Liver (tissue), 9 donors: Measurements from ENCODE around the gene CHEK2. TPM values are rescaled to one million over a fixed set of nuclear protein-coding genes. Genes with fewer than 3 reads are reported as not detected.
A peak's percentile ranks its signal among the peaks of the same experiment; 100 is the strongest.

Source experiments
- DNase-seq: peaks from one replicate; pipeline ENCODE4 v3.0.0-alpha.2; 2017; ENCODE audit warnings: low spot score
- H3K27ac ChIP-seq, 2 donors: one replicate each; pipeline ENCODE4 v1.7.0; 2013; ENCODE audit warnings: inconsistent platforms in 2 of 2, low read length in 2 of 2, control low read depth in 1 of 2, low read depth in 1 of 2, mild to moderate bottlenecking in 1 of 2
- H3K27me3 ChIP-seq, 4 donors: one replicate each; pipeline versions ENCODE4 v1.6.1 to v1.7.0; 2013; ENCODE audit warnings: low read length in 3 of 4, inconsistent platforms in 1 of 4, mild to moderate bottlenecking in 1 of 4, moderate library complexity in 1 of 4; ENCODE audit not compliant: control insufficient read depth in 4 of 4, insufficient read depth in 4 of 4
- H3K36me3 ChIP-seq, 4 donors: one replicate each; pipeline versions ENCODE4 v1.6.1 to v1.7.0; 2013; ENCODE audit warnings: low read length in 3 of 4, mild to moderate bottlenecking in 3 of 4, low read depth in 1 of 4, moderate library complexity in 1 of 4; ENCODE audit not compliant: control insufficient read depth in 4 of 4, insufficient read depth in 3 of 4
- H3K4me1 ChIP-seq, 4 donors: one replicate each; pipeline versions ENCODE4 v1.6.1 to v1.7.0; 2013; ENCODE audit warnings: low read length in 3 of 4, mild to moderate bottlenecking in 3 of 4, moderate library complexity in 1 of 4; ENCODE audit not compliant: control insufficient read depth in 4 of 4, insufficient read depth in 4 of 4
- H3K4me3 ChIP-seq, 3 donors: one replicate each; pipeline versions ENCODE4 v1.6.1 to v1.7.0; 2013; ENCODE audit warnings: low read length in 3 of 3, control low read depth in 1 of 3, low read depth in 1 of 3, mild to moderate bottlenecking in 1 of 3
- H3K9ac ChIP-seq, 2 donors: one replicate each; pipeline ENCODE4 v1.7.0; 2013; ENCODE audit warnings: low read length in 2 of 2, mild to moderate bottlenecking in 2 of 2, moderate library complexity in 2 of 2, control low read depth in 1 of 2, low read depth in 1 of 2
- H3K9me3 ChIP-seq, 4 donors: one replicate each; pipeline versions ENCODE4 v1.6.1 to v1.7.0; 2013; ENCODE audit warnings: low read length in 3 of 4; ENCODE audit not compliant: control insufficient read depth in 4 of 4
- ATF3 ChIP-seq: IDR thresholded peaks from 2 replicates; pipeline ENCODE4 v1.6.1; 2016; ENCODE audit warnings: antibody characterized with exemption
- CTCF ChIP-seq: fragments of 150-350 bp; IDR thresholded peaks from 2 replicates; pipeline ENCODE4 v1.5.1; 2017; ENCODE audit warnings: improper control_type of control experiment, low read depth, low read length; ENCODE audit not compliant: missing input control
- EGR1 ChIP-seq, 2 donors: IDR thresholded peaks; 2 replicates each; pipeline ENCODE4 v1.6.1; 2016 to 2018; ENCODE audit warnings: antibody characterized with exemption in 2 of 2, low read depth in 2 of 2
- FOXA1 ChIP-seq: IDR thresholded peaks from 2 replicates; pipeline ENCODE4 v1.6.1; 2016; ENCODE audit warnings: antibody characterized with exemption
- FOXA2 ChIP-seq: IDR thresholded peaks from 2 replicates; pipeline ENCODE4 v1.6.1; 2016; ENCODE audit warnings: antibody characterized with exemption
- GABPA ChIP-seq, 2 donors: IDR thresholded peaks in 1 of 2; conservative IDR thresholded peaks in 1 of 2; 2 replicates each; pipeline ENCODE4 v1.6.1; 2016; ENCODE audit warnings: antibody characterized with exemption in 2 of 2, mild to moderate bottlenecking in 1 of 2, moderate library complexity in 1 of 2
- HNF4A ChIP-seq, 2 donors: conservative IDR thresholded peaks; 2 replicates each; pipeline ENCODE4 v1.6.1; 2016; ENCODE audit warnings: antibody characterized with exemption in 2 of 2, mild to moderate bottlenecking in 2 of 2
- HNF4G ChIP-seq: IDR thresholded peaks from 2 replicates; pipeline ENCODE4 v1.6.1; 2016; ENCODE audit warnings: antibody characterized with exemption
- JUND ChIP-seq, 2 donors: IDR thresholded peaks; 2 replicates each; pipeline ENCODE4 v1.6.1; 2016; ENCODE audit warnings: antibody characterized with exemption in 2 of 2
- MAX ChIP-seq: IDR thresholded peaks from 2 replicates; pipeline ENCODE4 v1.6.1; 2016; ENCODE audit warnings: antibody characterized with exemption
- NR2F2 ChIP-seq: IDR thresholded peaks from 2 replicates; pipeline ENCODE4 v1.6.1; 2016; ENCODE audit warnings: antibody characterized with exemption
- RAD21 ChIP-seq, 2 donors: IDR thresholded peaks; 2 replicates each; pipeline ENCODE4 v1.6.1; 2016; ENCODE audit warnings: antibody characterized with exemption in 2 of 2, mild to moderate bottlenecking in 2 of 2
- REST ChIP-seq: IDR thresholded peaks from 2 replicates; pipeline ENCODE4 v1.6.1; 2016; ENCODE audit warnings: antibody characterized with exemption, mild to moderate bottlenecking
- RXRA ChIP-seq, 2 donors: IDR thresholded peaks; 2 replicates each; pipeline ENCODE4 v1.6.1; 2017 to 2018; ENCODE audit warnings: antibody characterized with exemption in 2 of 2, mild to moderate bottlenecking in 1 of 2
- SP1 ChIP-seq: IDR thresholded peaks from 2 replicates; pipeline ENCODE4 v1.6.1; 2018; ENCODE audit warnings: antibody characterized with exemption, mild to moderate bottlenecking
- TAF1 ChIP-seq: conservative IDR thresholded peaks from 2 replicates; pipeline ENCODE4 v1.6.1; 2016; ENCODE audit warnings: antibody characterized with exemption, mild to moderate bottlenecking
- YY1 ChIP-seq: IDR thresholded peaks from 2 replicates; pipeline ENCODE4 v1.6.1; 2016; ENCODE audit warnings: antibody characterized with exemption, mild to moderate bottlenecking
- ZBTB33 ChIP-seq: IDR thresholded peaks from 2 replicates; pipeline ENCODE4 v1.6.1; 2016; ENCODE audit warnings: antibody characterized with exemption
- WGBS: extraction: QIAGEN DNeasy Blood & Tissue Kit; methylation state at CpG from one replicate; pipeline ENCODE4 v1.1.7; 2013; 5-methylcytosine and 5-hydroxymethylcytosine counted together
- polyA plus RNA-seq, 2 donors: library from polyadenylated mRNA; stranded (reverse) in 1 of 2; unstranded in 1 of 2; fragments of 200-250 nt in 1 of 2; fragments of >200 nt in 1 of 2; fragmentation: Nextera tagmentation in 1 of 2; extraction: Ambion mirVana in 1 of 2; gene quantifications; one replicate each; pipeline versions ENCODE4 v1.2.1 to v1.2.3, GENCODE V29; 2013 to 2015
- total RNA-seq, 2 donors: library from RNA; depleted of rRNA; stranded (reverse); fragments of >200 nt; gene quantifications; one replicate each; pipeline ENCODE4 v1.2.3, GENCODE V29; 2014
- donor health status: healthy.
- donor health status: healthy.
- donor health status: healthy.
- donor health status: healthy.
- donor health status: healthy.

The CHEK2 gene
- 10 to 100 TPM in 1 of 2 donors, 1 to 10 TPM in 1; 2.8 to 10.6 TPM for total RNA-seq
- 1 to 10 TPM; 1.4 to 2.7 TPM for polyA plus RNA-seq

- Histone ChIP-seq H3K27ac (peak within 1 kb of the TSS; percentile 97 to 98), H3K27me3 (no peaks in the 10 kb centered on the region), H3K36me3 (peaks cover 0 to 16% (median 9%) of the 10 kb centered on the region in 4 donors), H3K4me3 (peak within 1 kb of the TSS; percentile 80 to 94 (median 88)), H3K4me1 (peaks cover 3 to 21% (median 14%) of the 10 kb centered on the region in 4 donors), H3K9me3 (no peaks in the 10 kb centered on the region), H3K9ac (peak within 1 kb of the TSS; percentile 96 to 99)
- WGBS: under 1% methylated on average over 54 of the region's 54 CpGs
- peak; percentile 96 for DNase-seq
- TF ChIP-seq EGR1 (IDR thresholded peaks at IDR 0.05; ENCODE audit: low read depth in 2 of 2) (peak; percentile 14 to 60), ZBTB33 (peak; percentile 16), TAF1 (no peak), GABPA (IDR thresholded peaks at IDR 0.05 in 1 of 2, conservative IDR thresholded peaks at IDR 0.05 in 1 of 2) (peak; percentile 32 to 86), CTCF (no peak), ATF3 (no peak), SP1 (peak; percentile 90), RAD21 (IDR thresholded peaks at IDR 0.05) (peak in 1 of 2 donors; percentile 31), FOXA2 (no peak), RXRA (IDR thresholded peaks at IDR 0.05) (peak; percentile 54 to 59), REST (peak; percentile 48), HNF4G (no peak), NR2F2 (no peak), YY1 (peak; percentile 49), FOXA1 (peak; percentile 10), JUND (IDR thresholded peaks at IDR 0.05) (no peak), MAX (peak; percentile 35), HNF4A (conservative IDR thresholded peaks at IDR 0.05) (peak in 1 of 2 donors; percentile 34)
Observed at GRCh38 chr22:28741785-28742561, at the start of gene CHEK2, which contains the start of gene HSCB. Gene CHEK2, minus strand, starts transcription at chr22:28741820. Its CDS starts 7,099 bp downstream, at chr22:28734721. Gene HSCB, plus strand, starts transcription at chr22:28742039. Its CDS starts 57 bp downstream, at chr22:28742096.
